ENCODE measurements around the gene NT5DC2.

The NT5DC2 gene

DNA sequence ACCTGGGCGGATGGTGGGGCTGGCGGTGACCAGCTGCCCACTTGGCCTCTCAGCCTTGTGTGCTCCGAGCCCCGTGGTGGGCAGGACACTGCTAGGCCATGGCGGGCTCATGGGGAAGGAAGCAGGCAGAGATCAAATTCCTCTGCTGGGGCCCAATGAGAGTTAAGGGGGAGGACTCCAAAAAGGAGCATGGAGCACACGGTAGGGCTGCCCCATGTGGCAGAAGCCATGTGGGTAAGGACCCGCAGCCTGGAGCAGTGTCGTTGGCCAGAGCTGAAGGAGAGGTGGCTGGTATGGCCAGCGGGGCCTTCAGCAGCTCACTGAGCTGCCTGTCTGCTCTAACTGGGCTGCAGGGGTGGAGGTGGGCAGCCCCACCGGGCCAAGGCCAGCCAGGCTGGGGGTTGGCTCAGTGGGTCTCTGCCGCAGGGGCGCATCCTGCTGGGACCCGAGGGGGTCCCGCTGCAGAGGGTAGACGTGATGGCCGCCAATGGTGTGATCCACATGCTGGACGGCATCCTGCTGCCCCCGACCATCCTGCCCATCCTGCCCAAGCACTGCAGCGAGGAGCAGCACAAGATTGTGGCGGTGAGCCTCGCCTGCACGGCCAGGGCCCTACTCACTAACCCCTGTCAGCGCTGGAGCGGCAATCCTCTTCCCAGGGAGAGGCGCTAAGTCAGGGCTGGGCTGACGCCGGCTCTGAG lies 27.2 kb downstream of the NT5DC2 start:
- no peak for DNase-seq

DNA sequence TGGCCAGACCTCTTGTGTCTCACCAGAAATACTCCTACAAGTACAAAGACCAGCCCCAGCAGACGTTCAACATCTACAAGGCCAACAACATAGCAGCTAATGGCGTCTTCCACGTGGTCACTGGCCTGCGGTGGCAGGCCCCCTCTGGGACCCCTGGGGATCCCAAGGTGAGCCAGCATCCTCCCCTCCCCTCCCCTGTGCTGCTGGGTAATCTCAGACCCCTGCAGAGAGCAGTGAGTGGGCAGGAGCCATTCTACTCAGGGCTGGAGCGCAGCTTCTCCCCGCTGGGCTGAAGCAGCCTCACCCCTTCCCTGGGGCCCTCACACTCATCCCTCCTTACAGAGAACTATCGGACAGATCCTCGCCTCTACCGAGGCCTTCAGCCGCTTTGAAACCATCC lies 28.7 kb downstream of the NT5DC2 start:
- no peak for DNase-seq

- DNase-seq, result peak; percentile 34
Measured at GRCh38 chr3:52503788-52504424, 29.8 kb downstream of the NT5DC2 start.

GRCh38 chr3:52502808-52503350 lies 30.8 kb downstream of the NT5DC2 start:
- DNase-seq, result no peak

DNA sequence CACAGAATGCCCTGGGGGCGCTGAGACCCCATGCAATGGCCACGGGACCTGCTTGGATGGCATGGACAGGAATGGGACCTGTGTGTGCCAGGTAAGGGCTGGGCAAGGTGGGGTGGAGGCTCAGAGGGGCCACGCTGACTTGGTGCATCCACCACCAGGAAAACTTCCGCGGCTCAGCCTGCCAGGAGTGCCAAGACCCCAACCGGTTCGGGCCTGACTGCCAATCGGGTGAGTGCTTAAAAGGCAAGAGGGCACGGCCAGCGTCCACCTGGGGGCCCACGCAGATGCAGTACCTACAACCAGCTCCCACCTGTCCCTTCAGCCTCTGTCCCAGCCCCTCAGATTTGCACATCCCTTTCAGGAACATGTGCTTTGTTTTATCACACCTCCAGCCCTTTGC lies 31.7 kb downstream of the NT5DC2 start:
- no peak for DNase-seq

- no peak for DNase-seq
Measured at GRCh38 chr3:52501046-52501445, 32.6 kb downstream of the NT5DC2 start.

DNA sequence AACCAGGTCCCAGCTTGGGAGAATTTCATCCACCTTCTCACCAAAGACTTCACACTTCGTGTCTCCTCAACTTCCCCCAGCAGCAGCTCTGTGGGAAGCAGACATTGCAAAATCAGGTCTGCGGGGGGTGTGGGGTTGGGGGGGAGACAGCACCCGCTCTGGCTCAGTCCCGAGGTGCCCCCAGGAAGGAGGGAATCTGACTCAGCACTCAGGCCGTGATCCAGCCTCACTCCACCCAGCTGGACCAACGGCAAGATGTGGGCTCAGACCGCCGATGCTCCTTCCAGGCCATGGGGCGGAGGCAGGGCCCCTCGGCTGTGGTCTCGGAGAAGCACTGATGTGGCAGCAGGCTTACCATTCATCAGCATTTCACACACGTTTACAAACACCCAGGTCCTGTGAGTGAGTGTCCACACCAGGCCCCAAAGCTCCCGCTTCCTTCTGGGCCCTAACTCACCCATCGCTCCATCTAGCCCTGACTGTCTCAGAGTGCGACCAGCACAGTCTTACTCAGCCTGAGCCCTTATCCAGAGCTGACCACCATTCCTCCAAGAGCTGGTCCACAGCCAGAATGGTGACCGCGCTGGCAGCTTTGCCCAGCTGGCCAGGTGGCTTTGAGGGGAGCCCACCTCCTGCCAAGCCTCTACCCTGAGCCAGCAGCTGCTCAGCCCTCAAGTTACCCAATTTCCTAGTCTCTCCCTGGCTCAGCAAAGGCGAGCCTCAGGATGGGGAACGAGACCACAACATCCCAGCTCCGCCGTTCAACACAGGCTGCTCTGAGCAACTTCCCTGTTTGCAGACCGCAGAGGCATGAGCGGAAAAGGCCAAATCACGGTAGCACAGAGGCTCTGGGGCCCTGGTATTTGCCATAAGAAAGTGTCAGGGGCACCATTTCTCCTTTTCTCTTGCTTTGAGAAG lies 35.3 kb downstream of the NT5DC2 start:
- no peak for DNase-seq

DNA sequence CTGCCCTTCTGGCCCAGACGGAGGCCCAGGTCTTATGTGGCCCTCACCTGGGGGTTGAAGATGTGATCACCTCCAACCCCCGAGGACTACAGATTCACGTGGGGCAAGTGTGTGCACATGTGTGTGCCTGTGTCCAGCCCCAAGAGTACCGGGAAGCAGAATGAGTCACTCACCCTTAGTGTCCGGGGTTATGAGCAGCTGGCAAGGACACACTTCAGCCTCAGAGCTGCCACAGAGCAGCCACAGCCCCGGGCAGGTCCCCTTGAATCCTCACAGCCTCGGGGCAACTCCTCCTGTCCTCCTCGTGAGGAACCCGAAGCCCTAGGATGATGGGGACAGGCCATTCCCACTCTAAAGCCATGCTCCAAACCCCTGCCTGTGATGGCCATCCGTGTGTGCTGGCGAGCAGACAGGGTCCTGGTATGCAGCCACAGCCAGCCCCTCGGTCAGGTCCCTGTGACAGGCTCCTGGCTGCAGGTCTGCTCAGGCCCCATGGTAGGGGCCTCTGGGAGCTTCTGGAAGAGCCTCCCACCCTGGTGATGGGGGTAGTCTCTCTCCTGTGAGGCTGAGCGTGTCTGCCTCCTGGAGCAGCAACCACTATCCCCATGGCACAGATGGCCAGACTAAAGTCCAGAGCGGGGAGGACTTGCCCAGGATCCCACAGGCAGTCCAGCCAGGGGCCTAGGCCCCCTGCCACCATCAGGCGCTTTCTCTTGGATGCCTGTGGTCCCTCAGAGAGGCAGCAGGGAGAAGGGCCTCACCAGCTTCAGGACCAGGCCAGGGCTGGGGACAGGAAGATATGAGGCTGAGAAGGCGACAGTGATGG lies 37.7 kb downstream of the NT5DC2 start:
- DNase-seq, result no peak

GRCh38 chr3:52494886-52495495 lies 38.7 kb downstream of the NT5DC2 start, which contains the start of gene STAB1:
Gene STAB1 (plus strand): TSS chr3:52495338. CDS start chr3:52495414, 76 bp downstream.
- DNase-seq, result no peak

GRCh38 chr3:52494445-52494844 lies 39.2 kb downstream of the NT5DC2 start:
- peak; percentile 74 for DNase-seq

DNA sequence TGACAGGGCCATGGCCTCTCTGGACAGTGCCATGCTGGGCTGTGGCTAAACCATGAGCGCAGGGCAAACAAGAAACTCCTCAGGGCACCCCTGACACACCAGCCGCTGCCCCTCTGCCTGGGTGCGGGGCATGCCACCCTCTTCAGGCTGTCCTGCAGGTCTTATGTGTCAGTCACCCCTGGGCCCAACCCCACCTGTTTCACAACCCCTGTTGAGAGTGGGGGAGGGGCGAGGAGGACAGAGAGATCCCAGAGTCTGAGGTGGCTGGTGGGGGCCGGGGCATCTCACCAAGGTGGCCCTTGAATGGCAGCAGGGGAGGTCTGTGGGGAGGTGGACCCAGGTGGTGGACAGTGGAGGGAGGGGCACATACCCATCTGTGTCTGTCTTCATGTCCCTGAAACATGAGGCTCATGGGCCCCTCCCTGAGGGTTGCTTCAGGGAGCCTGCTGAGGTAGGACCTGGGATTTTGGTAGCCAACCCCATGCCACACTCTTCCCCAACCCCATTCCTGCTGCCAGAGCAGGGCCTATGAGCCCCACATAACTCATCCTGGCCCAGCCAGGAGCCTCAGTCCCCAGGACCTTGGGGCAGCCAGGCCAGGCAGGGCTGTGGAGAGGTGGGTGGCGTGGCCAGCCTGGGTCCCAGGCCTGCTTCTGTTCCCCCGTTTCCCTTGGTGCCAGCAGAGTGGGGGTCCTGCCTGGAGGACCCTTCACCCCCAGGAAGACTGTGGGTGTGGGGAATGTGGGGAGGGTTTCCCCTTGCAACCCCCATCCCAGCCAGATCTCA lies 40.2 kb downstream of the NT5DC2 start:
- no peak for DNase-seq

DNA sequence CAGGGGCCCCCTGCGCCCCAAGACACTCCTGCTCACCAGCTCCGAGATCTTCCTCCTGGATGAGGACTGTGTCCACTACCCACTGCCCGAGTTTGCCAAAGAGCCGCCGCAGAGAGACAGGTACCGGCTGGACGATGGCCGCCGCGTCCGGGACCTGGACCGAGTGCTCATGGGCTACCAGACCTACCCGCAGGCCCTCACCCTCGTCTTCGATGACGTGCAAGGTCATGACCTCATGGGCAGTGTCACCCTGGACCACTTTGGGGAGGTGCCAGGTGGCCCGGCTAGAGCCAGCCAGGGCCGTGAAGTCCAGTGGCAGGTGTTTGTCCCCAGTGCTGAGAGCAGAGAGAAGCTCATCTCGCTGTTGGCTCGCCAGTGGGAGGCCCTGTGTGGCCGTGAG lies 41.6 kb downstream of the NT5DC2 start:
- no peak for DNase-seq

DNA sequence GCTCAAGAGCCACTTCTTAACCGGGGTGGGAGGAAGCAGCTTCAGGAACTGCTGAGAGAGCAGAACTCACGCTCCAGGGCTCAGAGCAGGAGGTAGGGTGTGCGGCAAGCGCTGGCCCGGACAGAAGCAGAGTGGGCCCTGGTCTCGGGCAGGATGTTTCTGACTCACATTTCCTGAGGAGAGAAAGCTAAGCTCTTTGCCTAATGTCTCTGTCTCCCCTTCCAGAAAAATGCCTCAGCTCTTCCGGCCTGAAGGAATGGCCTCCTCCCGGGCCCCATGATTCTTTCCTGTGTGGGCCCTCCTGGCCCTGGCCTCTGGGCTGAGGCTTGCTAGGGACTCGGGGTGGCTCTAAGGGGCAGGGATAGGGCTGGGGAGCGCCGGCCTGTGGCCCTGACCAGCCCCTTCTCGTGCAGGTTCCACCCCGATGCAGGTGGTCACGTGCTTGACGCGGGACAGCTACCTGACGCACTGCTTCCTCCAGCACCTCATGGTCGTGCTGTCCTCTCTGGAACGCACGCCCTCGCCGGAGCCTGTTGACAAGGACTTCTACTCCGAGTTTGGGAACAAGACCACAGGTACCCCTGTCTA lies 42.6 kb downstream of the NT5DC2 start:
- no peak for DNase-seq

DNA sequence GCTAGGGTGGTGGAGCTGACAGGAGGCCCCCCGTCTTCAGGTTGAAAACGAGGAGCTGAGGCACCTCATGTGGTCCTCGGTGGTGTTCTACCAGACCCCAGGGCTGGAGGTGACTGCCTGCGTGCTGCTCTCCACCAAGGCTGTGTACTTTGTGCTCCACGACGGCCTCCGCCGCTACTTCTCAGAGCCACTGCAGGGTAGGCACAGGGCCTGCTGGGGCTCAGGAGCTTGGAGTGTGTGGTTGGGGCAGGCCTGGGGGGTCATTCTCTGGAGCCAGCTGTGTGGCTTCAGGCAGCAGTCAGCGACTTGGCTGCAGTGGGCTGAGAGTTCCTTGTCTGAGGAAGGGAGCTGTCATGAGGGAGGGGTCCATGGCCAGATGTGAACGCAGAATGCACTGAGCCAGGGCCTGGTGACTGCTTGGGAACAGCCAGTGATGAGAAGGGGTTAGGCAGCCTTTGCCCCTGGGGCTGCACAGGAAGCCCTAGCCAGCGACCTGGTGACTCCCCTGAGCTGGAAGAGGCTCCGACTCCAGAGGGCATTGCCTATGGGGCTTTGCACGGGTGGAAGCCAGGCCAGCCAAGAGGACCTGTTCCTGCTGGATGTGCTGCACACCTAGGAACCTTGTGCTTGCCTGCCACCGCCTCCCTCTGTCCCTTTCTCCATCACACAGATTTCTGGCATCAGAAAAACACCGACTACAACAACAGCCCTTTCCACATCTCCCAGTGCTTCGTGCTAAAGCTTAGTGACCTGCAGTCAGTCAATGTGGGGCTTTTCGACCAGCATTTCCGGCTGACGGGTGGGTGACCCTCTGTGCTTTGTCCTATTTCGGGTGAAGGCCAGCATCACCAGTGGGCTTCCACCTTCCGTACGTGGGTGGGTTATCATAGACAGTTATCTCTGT lies 43.4 kb downstream of the NT5DC2 start:
- DNase-seq, result no peak

GRCh38 chr3:52489453-52489852 lies 44.2 kb downstream of the NT5DC2 start:
- DNase-seq, result no peak

- no peak for DNase-seq
Measured at GRCh38 chr3:52488746-52489145, 44.9 kb downstream of the NT5DC2 start.

DNA sequence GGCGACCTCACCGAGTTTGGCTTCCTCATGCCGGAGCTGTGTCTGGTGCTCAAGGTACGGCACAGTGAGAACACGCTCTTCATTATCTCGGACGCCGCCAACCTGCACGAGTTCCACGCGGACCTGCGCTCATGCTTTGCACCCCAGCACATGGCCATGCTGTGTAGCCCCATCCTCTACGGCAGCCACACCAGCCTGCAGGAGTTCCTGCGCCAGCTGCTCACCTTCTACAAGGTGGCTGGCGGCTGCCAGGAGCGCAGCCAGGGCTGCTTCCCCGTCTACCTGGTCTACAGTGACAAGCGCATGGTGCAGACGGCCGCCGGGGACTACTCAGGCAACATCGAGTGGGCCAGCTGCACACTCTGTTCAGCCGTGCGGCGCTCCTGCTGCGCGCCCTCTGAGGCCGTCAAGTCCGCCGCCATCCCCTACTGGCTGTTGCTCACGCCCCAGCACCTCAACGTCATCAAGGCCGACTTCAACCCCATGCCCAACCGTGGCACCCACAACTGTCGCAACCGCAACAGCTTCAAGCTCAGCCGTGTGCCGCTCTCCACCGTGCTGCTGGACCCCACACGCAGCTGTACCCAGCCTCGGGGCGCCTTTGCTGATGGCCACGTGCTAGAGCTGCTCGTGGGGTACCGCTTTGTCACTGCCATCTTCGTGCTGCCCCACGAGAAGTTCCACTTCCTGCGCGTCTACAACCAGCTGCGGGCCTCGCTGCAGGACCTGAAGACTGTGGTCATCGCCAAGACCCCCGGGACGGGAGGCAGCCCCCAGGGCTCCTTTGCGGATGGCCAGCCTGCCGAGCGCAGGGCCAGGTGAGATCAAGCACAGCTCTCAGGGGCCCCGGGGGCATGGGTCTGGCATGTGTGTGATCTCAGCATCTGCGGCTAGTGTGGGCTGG lies 45.6 kb downstream of the NT5DC2 start:
- no peak for DNase-seq

DNA sequence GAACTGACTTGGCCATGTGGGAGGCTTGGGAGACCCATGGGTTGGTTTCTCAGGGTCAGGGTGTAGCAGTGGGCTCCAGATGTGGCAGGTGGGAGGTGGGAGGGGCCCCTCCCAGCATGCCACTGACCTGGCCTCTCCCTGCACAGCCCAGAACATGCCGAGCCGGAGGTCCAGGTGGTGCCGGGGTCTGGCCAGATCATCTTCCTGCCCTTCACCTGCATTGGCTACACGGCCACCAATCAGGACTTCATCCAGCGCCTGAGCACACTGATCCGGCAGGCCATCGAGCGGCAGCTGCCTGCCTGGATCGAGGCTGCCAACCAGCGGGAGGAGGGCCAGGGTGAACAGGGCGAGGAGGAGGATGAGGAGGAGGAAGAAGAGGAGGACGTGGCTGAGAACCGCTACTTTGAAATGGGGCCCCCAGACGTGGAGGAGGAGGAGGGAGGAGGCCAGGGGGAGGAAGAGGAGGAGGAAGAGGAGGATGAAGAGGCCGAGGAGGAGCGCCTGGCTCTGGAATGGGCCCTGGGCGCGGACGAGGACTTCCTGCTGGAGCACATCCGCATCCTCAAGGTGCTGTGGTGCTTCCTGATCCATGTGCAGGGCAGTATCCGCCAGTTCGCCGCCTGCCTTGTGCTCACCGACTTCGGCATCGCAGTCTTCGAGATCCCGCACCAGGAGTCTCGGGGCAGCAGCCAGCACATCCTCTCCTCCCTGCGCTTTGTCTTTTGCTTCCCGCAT lies 46.4 kb downstream of the NT5DC2 start:
- no peak for DNase-seq

All from NCI-H510A treated with DMSO at 0.1 percent for 48 hours (cell line).